ENCODE data around the gene KCTD1.

GRCh38 chr18:26429535-26430226 lies 118.7 kb downstream of the KCTD1 start:
- TF ChIP-seq RAD21 (IDR thresholded peaks at IDR 0.05; ENCODE audit: low read length) (no peak), RCOR1 (IDR thresholded peaks at IDR 0.05; ENCODE audit: insufficient replicate concordance, low read length) (no peak), POLR2A (IDR thresholded peaks at IDR 0.05; ENCODE audit: low read depth, low read length) (no peak), RFX5 (IDR thresholded peaks at IDR 0.05; ENCODE audit: low read depth, low read length) (no peak), FOS (IDR thresholded peaks at IDR 0.05; ENCODE audit: low read depth, low read length) (peak; percentile 54; the same call in 1 of the 2 replicates), MAZ (IDR thresholded peaks at IDR 0.05; ENCODE audit: borderline replicate concordance, low read depth, low read length) (no peak)
- TF ChIP-seq, protein P1, sequence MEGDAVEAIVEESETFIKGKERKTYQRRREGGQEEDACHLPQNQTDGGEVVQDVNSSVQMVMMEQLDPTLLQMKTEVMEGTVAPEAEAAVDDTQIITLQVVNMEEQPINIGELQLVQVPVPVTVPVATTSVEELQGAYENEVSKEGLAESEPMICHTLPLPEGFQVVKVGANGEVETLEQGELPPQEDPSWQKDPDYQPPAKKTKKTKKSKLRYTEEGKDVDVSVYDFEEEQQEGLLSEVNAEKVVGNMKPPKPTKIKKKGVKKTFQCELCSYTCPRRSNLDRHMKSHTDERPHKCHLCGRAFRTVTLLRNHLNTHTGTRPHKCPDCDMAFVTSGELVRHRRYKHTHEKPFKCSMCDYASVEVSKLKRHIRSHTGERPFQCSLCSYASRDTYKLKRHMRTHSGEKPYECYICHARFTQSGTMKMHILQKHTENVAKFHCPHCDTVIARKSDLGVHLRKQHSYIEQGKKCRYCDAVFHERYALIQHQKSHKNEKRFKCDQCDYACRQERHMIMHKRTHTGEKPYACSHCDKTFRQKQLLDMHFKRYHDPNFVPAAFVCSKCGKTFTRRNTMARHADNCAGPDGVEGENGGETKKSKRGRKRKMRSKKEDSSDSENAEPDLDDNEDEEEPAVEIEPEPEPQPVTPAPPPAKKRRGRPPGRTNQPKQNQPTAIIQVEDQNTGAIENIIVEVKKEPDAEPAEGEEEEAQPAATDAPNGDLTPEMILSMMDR (conservative IDR thresholded peaks at IDR 0.05; ENCODE audit: low read depth, low read length), result no peak
- TF ChIP-seq, protein P2, sequence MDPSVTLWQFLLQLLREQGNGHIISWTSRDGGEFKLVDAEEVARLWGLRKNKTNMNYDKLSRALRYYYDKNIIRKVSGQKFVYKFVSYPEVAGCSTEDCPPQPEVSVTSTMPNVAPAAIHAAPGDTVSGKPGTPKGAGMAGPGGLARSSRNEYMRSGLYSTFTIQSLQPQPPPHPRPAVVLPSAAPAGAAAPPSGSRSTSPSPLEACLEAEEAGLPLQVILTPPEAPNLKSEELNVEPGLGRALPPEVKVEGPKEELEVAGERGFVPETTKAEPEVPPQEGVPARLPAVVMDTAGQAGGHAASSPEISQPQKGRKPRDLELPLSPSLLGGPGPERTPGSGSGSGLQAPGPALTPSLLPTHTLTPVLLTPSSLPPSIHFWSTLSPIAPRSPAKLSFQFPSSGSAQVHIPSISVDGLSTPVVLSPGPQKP (IDR thresholded peaks at IDR 0.05; ENCODE audit: borderline replicate concordance, low read depth, low read length), result no peak
- TF ChIP-seq, protein P3, sequence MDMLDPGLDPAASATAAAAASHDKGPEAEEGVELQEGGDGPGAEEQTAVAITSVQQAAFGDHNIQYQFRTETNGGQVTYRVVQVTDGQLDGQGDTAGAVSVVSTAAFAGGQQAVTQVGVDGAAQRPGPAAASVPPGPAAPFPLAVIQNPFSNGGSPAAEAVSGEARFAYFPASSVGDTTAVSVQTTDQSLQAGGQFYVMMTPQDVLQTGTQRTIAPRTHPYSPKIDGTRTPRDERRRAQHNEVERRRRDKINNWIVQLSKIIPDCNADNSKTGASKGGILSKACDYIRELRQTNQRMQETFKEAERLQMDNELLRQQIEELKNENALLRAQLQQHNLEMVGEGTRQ (IDR thresholded peaks at IDR 0.05; ENCODE audit: low read depth, low read length), result no peak
